Endothelial cell of umbilical vein (primary cell): Measurements from ENCODE around the gene KRTCAP2. TPM values are rescaled to one million over a fixed set of nuclear protein-coding genes. Genes with fewer than 3 reads are reported as not detected.

Experiments used
- BruUV-seq: library from RNA; stranded (reverse); fragments of 400-500 nt; replicated peaks from 2 replicates; lab custom pipeline; 2021; lab: Mats Ljungman, UMichigan
- CTCF ChIA-PET: fragments of 300-600, 350-600 bp; sonication (Branson Sonifier 250); formaldehyde crosslinking; loops from one replicate; lab custom pipeline; 2021; ENCODE audit warnings: antibody characterized with exemption, inconsistent platforms; lab: Charles Lee
- POLR2A ChIA-PET: fragments of 300-600, 350-600 bp; sonication (Branson Sonifier 250); formaldehyde crosslinking; loops from one replicate; lab custom pipeline; 2021; ENCODE audit warnings: antibody characterized with exemption, inconsistent platforms; lab: Charles Lee
- DNase-seq: peaks from one replicate; pipeline ENCODE4 v3.0.0-alpha.2; 2011; ENCODE audit warnings: low read depth, low spot score
- FAIRE-seq: peaks from 2 replicates; lab custom pipeline; 2011; peaks lifted over from hg19 to GRCh38; lab: Jason Lieb, UNC
- H2AFZ ChIP-seq: 2 replicates; pipeline ENCODE4 v1.6.0; 2012; ENCODE audit warnings: low read depth, low read length, control low read depth, inconsistent platforms
- H3K27ac ChIP-seq: 2 replicates; pipeline ENCODE4 v1.5.1; 2011; ENCODE audit warnings: low read depth, mild to moderate bottlenecking, control low read depth, low read length, moderate library complexity; ENCODE audit not compliant: insufficient read depth
- H3K27me3 ChIP-seq, 2 experiments: 2 replicates each; pipeline versions ENCODE4 v1.6.0 to v1.6.1; 2011; ENCODE audit warnings: low read length in 2 of 2, mixed read lengths in 1 of 2; ENCODE audit not compliant: control insufficient read depth in 2 of 2, insufficient read depth in 2 of 2
- H3K36me3 ChIP-seq, 2 experiments: 2 replicates in 1 of 2; 3 replicates in 1 of 2; pipeline ENCODE4 v1.5.1; 2011; ENCODE audit warnings: low read length in 2 of 2, mild to moderate bottlenecking in 1 of 2, moderate library complexity in 1 of 2; ENCODE audit not compliant: control insufficient read depth in 2 of 2, insufficient read depth in 2 of 2; ENCODE audit errors: extremely low read depth in 1 of 2
- H3K4me1 ChIP-seq: 3 replicates; pipeline ENCODE4 v1.5.1; 2011; ENCODE audit warnings: mild to moderate bottlenecking, low read length; ENCODE audit not compliant: control insufficient read depth, insufficient read depth; ENCODE audit errors: extremely low read depth
- H3K4me2 ChIP-seq: 2 replicates; pipeline ENCODE4 v1.6.1; 2011; ENCODE audit warnings: low read length, control low read depth, mixed read lengths; ENCODE audit not compliant: insufficient read depth
- H3K4me3 ChIP-seq, 3 experiments: fragments of 200-600 bp in 1 of 3; sonication (generic), shearing (Covaris generic) in 1 of 3; replicated peaks in 1 of 3; 2 replicates each; pipeline ENCODE4 v1.5.1; 2011 to 2016; ENCODE audit warnings: control low read depth in 3 of 3, low read length in 3 of 3, mild to moderate bottlenecking in 2 of 3, inconsistent platforms in 1 of 3, low read depth in 1 of 3, moderate library complexity in 1 of 3; ENCODE audit not compliant: insufficient read depth in 1 of 3
- H3K79me2 ChIP-seq: 2 replicates; pipeline ENCODE4 v1.6.0; 2012; ENCODE audit warnings: low read length, inconsistent platforms; ENCODE audit not compliant: control insufficient read depth, insufficient read depth
- H3K9ac ChIP-seq: replicated peaks from 2 replicates; pipeline ENCODE3; 2011; ENCODE audit warnings: low read length, control low read depth; ENCODE audit not compliant: insufficient read depth; ENCODE audit errors: extremely low read depth
- H3K9me1 ChIP-seq: replicated peaks from 3 replicates; pipeline ENCODE4 v1.6.0; 2011; ENCODE audit warnings: mild to moderate bottlenecking, low read length; ENCODE audit not compliant: control insufficient read depth, insufficient read depth; ENCODE audit errors: extremely low read depth
- H3K9me3 ChIP-seq: replicated peaks from 2 replicates; pipeline ENCODE4 v1.5.1; 2012; ENCODE audit warnings: low read length, inconsistent platforms; ENCODE audit not compliant: control insufficient read depth, insufficient read depth
- H4K20me1 ChIP-seq: replicated peaks from 2 replicates; pipeline ENCODE3; 2011; ENCODE audit warnings: mild to moderate bottlenecking, low read length; ENCODE audit not compliant: control insufficient read depth, insufficient read depth; ENCODE audit errors: extremely low read depth
- EZH2 ChIP-seq: IDR thresholded peaks from 2 replicates; pipeline ENCODE4 v1.6.1; 2012; ENCODE audit warnings: borderline replicate concordance, low read depth, mild to moderate bottlenecking, moderate library complexity, low read length, inconsistent platforms; ENCODE audit not compliant: severe bottlenecking
- FOS ChIP-seq: IDR thresholded peaks from 2 replicates; pipeline ENCODE4 v1.6.1; 2011; ENCODE audit warnings: mild to moderate bottlenecking, low read length, moderate library complexity, borderline replicate concordance; ENCODE audit not compliant: insufficient read depth
- GATA2 ChIP-seq: IDR thresholded peaks from 2 replicates; pipeline ENCODE4 v1.7.0; 2011; ENCODE audit warnings: low read depth, mild to moderate bottlenecking, moderate library complexity, mixed read lengths, low read length; ENCODE audit not compliant: insufficient read length, insufficient read depth
- JUN ChIP-seq: IDR thresholded peaks from 2 replicates; pipeline ENCODE4 v1.6.1; 2011; ENCODE audit warnings: borderline replicate concordance, low read depth; ENCODE audit not compliant: insufficient read length, insufficient read depth
- MYC ChIP-seq: IDR thresholded peaks from one replicate; pipeline ENCODE4 v1.6.1; 2011; ENCODE audit warnings: mild to moderate bottlenecking, low read depth, low read length
- POLR2A ChIP-seq: IDR thresholded peaks from 2 replicates; pipeline ENCODE4 v1.6.1; 2012; ENCODE audit warnings: low read depth, mild to moderate bottlenecking, control low read depth, low read length
- POLR2AphosphoS5 ChIP-seq: IDR thresholded peaks from 2 replicates; pipeline ENCODE4 v1.6.1; 2012; ENCODE audit warnings: low read depth, mild to moderate bottlenecking, control low read depth, low read length, moderate library complexity; ENCODE audit not compliant: insufficient read depth
- dilution Hi-C: fragments of 300-500 bp; cut with MboI; formaldehyde crosslinking; loops from one replicate; pipeline ENCODE4 v1.15.0; 2019; ENCODE audit warnings: low sequenced_read_pairs; ENCODE audit not compliant: extremely low pct_ligation_motif_present
- intact Hi-C: fragments of 100-400 bp; cut with micrococcal nuclease; formaldehyde crosslinking; loops from one replicate; pipeline ENCODE4 v1.10.0; 2022
- polyA plus RNA-seq, 4 experiments: library from polyadenylated mRNA; depleted of rRNA in 3 of 4; stranded (reverse) in 3 of 4; unstranded in 1 of 4; fragments of >200 nt; gene quantifications; 2 replicates each; pipeline versions ENCODE4 v1.2.1 to v1.2.3, GENCODE V29; 2011 to 2012; ENCODE audit warnings: missing spikeins in 1 of 4
- total RNA-seq: library from RNA; stranded (reverse); gene quantifications from 2 replicates; pipeline ENCODE4 v1.2.3, GENCODE V29; 2021
- TF ChIP-seq, protein P1 (sequence below): IDR thresholded peaks from 2 replicates; pipeline ENCODE4 v1.6.1; 2011; ENCODE audit not compliant: insufficient read depth, insufficient read length
- TF ChIP-seq, protein P2 (sequence below), 2 donors: IDR thresholded peaks; 1 replicate in 1 of 2; 2 replicates in 1 of 2; pipeline ENCODE4 v1.5.1; 2011; ENCODE audit warnings: low read length in 2 of 2, mild to moderate bottlenecking in 2 of 2, moderate library complexity in 2 of 2, control low read depth in 1 of 2, inconsistent platforms in 1 of 2, low read depth in 1 of 2; ENCODE audit not compliant: insufficient read depth in 1 of 2; ENCODE audit errors: extremely low read depth in 1 of 2

The KRTCAP2 gene
- total and polyA plus RNA-seq, 2 donors (not counting 3 experiments of a cell fraction or from before 2014, with no cell fraction given), result 207 to 362 TPM

DNA sequence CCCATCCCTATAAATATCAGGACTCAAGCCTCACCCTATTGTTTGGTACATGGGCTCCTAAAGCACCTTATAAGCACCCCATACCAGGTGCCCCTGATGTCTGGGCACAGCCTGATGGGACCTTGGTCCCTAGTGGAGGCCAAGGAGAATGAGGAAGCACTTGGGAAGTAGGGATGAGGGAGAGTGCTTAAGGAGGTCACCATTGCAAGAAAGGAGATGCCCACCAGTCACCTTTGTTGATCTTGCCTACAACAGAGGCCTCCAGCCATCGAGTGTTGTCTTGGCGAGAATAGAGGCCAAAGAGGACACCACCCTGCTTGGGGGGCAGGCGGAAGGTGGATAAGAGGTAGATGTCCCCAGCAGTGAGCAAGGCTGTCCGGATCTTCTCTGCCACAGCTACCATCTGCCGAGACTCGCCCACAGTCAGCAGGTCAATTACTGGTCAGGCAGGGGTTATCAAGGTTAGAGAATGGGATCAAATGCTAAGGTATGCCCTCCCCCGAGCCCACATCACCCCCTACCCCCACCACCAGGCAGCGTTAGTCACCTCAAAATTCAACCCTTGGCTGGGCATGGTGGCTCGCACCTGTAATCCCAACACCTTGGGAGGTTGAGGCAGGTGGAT lies 33.0 kb upstream of the KRTCAP2 start:
- Histone ChIP-seq H3K36me3 (no peaks in the 10 kb centered on the region), H3K27me3 (no peaks in the 10 kb centered on the region), H3K9ac (no peak overlapping the region), H3K27ac (no peak overlapping the region), H4K20me1 (no peaks in the 10 kb centered on the region), H3K9me3 (no peaks in the 10 kb centered on the region), H3K4me3 (no peak overlapping the region), H2AFZ (no peak overlapping the region), H3K9me1 (no peaks in the 10 kb centered on the region), H3K79me2 (peaks cover 2% of the 10 kb centered on the region), H3K4me2 (no peak overlapping the region), H3K4me1 (peaks cover 21% of the 10 kb centered on the region)
- dilution Hi-C loops, result no loop called here
- POLR2A ChIA-PET, result no interaction called here
- intact Hi-C loops, result loop anchor here (5.0 kb wide), 1 partner anchor 386 kb away; no protein-coding TSS in a partner anchor
- CTCF ChIA-PET, result interaction anchor here (1.0 to 4.3 kb wide), 2 partner anchors 11 to 19 kb away, joined by 3 to 42 read pairs; no protein-coding TSS in a partner anchor
- DNase-seq (no peak), FAIRE-seq (no peak)
- BruUV-seq, result no TSS peak
- TF ChIP-seq, protein P1, sequence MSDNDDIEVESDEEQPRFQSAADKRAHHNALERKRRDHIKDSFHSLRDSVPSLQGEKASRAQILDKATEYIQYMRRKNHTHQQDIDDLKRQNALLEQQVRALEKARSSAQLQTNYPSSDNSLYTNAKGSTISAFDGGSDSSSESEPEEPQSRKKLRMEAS, result no peak
- TF ChIP-seq FOS, result no peak
- no peak for TF ChIP-seq JUN
- TF ChIP-seq MYC, result no peak
- no peak for TF ChIP-seq EZH2
- TF ChIP-seq POLR2A, result no peak
- TF ChIP-seq POLR2AphosphoS5, result no peak

DNA sequence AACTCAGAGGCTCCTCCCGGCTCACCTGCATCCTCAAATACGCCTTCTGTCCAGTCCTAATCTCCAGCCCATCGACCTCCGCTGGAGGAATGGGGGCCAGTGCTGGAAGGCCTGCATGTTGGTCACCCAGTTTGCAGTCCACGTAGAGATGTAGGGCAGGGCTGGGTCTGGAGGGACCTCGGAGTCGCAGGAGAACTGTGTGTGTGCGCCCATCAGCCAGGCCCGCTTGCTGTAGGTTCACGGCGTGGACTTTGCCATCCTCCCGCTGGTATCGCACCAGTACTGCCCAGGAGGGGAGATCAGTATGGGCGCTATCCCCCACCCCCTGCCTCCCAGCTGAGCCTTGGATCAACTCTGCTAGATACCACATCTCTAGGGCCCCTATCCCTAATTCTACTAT lies 31.9 kb upstream of the KRTCAP2 start:
- dilution Hi-C loops, result no loop called here
- Histone ChIP-seq H3K4me1 (peaks cover 21% of the 10 kb centered on the region), H3K4me2 (no peak overlapping the region), H3K9me1 (no peaks in the 10 kb centered on the region), H3K27me3 (no peaks in the 10 kb centered on the region), H3K79me2 (peaks cover 2% of the 10 kb centered on the region), H3K9me3 (no peaks in the 10 kb centered on the region), H2AFZ (no peak overlapping the region), H3K36me3 (no peaks in the 10 kb centered on the region), H3K9ac (no peak overlapping the region), H3K27ac (no peak overlapping the region), H4K20me1 (no peaks in the 10 kb centered on the region), H3K4me3 (no peak overlapping the region)
- no peak for FAIRE-seq
- no peak for DNase-seq
- TF ChIP-seq, protein P2, sequence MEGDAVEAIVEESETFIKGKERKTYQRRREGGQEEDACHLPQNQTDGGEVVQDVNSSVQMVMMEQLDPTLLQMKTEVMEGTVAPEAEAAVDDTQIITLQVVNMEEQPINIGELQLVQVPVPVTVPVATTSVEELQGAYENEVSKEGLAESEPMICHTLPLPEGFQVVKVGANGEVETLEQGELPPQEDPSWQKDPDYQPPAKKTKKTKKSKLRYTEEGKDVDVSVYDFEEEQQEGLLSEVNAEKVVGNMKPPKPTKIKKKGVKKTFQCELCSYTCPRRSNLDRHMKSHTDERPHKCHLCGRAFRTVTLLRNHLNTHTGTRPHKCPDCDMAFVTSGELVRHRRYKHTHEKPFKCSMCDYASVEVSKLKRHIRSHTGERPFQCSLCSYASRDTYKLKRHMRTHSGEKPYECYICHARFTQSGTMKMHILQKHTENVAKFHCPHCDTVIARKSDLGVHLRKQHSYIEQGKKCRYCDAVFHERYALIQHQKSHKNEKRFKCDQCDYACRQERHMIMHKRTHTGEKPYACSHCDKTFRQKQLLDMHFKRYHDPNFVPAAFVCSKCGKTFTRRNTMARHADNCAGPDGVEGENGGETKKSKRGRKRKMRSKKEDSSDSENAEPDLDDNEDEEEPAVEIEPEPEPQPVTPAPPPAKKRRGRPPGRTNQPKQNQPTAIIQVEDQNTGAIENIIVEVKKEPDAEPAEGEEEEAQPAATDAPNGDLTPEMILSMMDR (IDR thresholded peaks at IDR 0.05; ENCODE audit: extremely low read depth in 1 of 2, insufficient read depth in 1 of 2, low read depth in 1 of 2, low read length in 2 of 2), result no peak
- TF ChIP-seq MYC, result no peak
- TF ChIP-seq, protein P1, result no peak
- TF ChIP-seq POLR2A, result no peak
- no peak for TF ChIP-seq JUN
- TF ChIP-seq GATA2, result no peak
- TF ChIP-seq FOS, result no peak
- TF ChIP-seq EZH2, result no peak
- TF ChIP-seq POLR2AphosphoS5, result no peak
- POLR2A ChIA-PET, result no interaction called here
- intact Hi-C loops, result loop anchor here (5.0 kb wide), 1 partner anchor 387 kb away; no protein-coding TSS in a partner anchor
- CTCF ChIA-PET, result interaction anchor here (1.0 kb wide), 2 partner anchors 20 to 21 kb away, joined by 3 read pairs; no protein-coding TSS in a partner anchor
- BruUV-seq, result no TSS peak
